Gastrocnemius medialis (tissue), 4 donors: ENCODE results near the gene CDH8.

Source experiments
- POLR2A ChIP-seq, 2 donors: fragments of 450-650 bp; IDR thresholded peaks; one replicate each; pipeline ENCODE4 v1.6.1; 2017; ENCODE audit warnings: antibody characterized with exemption in 2 of 2, mild to moderate bottlenecking in 2 of 2, moderate library complexity in 2 of 2
- TF ChIP-seq, protein P1 (sequence below), 5 experiments: fragments of 450-650 bp in 3 of 5; fragments of 200-600 bp in 2 of 5; sonication (generic) in 2 of 5; IDR thresholded peaks in 4 of 5; conservative IDR thresholded peaks in 1 of 5; 1 replicate in 4 of 5; 2 replicates in 1 of 5; pipeline ENCODE4 v1.5.1; 2016 to 2019; ENCODE audit warnings: antibody characterized with exemption in 5 of 5, mild to moderate bottlenecking in 3 of 5, moderate library complexity in 3 of 5

DNA sequence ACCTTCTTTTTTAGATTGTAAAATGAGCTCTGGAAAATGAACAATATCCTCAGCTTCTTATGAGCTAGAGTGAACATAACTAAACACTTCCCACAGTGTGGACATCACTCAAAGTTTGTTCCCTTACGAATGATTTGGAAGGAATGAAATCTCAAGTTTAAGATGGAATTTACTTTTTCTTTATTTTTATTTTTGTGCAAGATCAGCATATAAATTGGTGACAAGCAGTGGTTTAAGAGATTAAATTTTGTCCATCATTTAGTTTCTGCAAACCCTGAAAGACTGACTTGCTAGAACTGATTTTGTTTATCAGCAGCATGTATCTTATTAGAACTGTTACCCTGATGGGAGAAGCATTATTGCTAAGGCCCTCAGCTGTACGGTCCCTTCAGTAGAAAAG, 420.1 kb downstream of the CDH8 start:
- TF ChIP-seq, protein P1, sequence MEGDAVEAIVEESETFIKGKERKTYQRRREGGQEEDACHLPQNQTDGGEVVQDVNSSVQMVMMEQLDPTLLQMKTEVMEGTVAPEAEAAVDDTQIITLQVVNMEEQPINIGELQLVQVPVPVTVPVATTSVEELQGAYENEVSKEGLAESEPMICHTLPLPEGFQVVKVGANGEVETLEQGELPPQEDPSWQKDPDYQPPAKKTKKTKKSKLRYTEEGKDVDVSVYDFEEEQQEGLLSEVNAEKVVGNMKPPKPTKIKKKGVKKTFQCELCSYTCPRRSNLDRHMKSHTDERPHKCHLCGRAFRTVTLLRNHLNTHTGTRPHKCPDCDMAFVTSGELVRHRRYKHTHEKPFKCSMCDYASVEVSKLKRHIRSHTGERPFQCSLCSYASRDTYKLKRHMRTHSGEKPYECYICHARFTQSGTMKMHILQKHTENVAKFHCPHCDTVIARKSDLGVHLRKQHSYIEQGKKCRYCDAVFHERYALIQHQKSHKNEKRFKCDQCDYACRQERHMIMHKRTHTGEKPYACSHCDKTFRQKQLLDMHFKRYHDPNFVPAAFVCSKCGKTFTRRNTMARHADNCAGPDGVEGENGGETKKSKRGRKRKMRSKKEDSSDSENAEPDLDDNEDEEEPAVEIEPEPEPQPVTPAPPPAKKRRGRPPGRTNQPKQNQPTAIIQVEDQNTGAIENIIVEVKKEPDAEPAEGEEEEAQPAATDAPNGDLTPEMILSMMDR (IDR thresholded peaks at IDR 0.05 in 4 of 5, conservative IDR thresholded peaks at IDR 0.05 in 1 of 5): no peak
- TF ChIP-seq POLR2A (IDR thresholded peaks at IDR 0.05): no peak
